Stromal cell of bone marrow (primary cell): ENCODE measurements around the gene SLC26A8.
"Not testable (repeated sequence)": the region's sequence is repeated elsewhere in the genome, so short reads cannot be mapped to it uniquely, and the experiment has no call there.

Experiments
- DNase-seq: peaks from one replicate; pipeline ENCODE4 v3.0.0-alpha.2; 2012; ENCODE audit warnings: low read depth

The SLC26A8 gene

DNA sequence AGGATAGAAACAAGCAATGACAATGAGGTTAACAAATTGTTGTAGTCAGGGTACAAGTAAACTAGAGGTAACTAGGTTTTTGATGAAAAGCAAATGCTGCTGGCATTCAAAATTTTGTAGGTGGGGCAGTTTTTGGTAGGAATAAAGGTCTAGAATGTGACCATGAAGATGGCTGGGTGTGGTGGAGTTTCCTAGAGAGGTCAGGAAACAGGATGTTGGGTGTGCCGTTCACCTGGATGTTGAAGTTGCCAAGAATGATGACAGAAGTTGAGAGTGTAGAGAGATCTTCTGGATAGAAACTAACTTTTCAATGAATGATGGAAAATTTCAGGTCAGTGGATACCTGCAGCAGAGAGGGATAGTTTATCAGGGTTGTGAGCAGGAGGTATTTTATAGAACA lies 25.9 kb upstream of the SLC26A8 start:
- no peak for DNase-seq

DNA sequence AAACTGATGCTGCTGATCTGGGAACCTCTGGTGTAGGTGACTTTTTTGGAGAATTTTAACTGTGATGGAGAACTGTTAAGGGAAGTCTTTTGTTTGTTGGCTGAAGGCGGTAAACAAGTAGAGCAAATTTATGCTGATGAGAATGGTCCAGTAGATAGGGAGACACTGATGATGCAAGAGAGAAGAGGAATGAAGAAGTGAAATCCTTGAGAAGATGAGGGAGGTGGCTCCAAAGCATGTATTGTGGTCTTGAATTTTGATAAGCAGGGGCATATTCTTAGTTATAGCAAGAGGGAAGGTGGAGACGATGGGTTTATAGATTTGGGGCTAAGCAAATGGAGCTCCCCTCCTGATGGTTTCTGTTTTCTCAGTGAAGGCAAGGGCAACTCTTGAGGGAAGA lies 25.1 kb upstream of the SLC26A8 start:
- DNase-seq, result no peak

DNA sequence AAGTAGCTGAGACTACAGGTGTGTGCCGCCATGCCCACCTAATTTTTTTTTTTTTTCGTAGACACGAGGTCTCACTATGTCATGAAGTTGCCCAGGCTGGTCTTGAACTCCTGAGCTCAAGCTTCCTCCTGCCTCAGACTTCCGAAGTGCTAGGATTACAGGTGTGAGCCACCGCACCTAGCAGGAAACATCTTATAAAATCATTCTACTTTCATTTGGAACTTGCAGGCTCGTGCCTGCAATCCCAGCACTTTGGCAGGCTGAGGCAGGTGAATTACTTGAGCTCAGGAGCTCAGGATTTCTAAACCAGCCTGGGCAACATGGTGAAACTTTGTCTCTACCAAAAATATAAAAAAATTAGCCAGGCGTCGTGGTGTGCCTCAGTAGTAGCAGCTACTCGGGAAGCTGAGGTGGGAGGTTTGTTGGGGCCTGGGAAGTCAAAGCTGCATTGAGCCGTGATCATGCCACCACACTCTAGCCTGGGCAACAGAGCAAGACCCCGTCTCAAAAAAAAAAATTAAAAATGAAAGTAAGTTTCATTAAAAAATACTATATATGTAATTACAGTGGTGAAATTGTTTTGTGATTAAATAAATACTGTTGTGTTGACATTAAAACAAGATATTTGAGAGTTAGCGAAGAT lies 18.3 kb upstream of the SLC26A8 start:
- no peak for DNase-seq

DNA sequence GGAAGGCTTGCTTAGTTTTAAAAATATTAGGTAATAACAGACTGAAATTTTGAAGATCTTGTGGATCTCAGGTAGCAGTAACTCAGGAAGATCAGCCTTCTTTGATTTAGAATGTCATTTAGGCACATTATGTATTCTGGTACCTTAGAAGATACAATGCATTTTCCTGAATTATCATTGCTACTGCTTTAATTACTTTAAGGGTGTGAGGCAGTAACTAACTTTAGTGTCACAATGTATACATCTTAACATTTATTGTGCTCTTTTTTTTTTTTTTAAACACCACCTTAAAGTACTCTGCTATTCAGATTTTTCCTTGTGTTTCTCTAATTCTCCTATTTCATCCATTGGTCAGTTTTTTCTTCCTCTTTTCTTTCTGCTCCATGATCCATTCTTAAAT lies 16.5 kb upstream of the SLC26A8 start:
- no peak for DNase-seq

DNA sequence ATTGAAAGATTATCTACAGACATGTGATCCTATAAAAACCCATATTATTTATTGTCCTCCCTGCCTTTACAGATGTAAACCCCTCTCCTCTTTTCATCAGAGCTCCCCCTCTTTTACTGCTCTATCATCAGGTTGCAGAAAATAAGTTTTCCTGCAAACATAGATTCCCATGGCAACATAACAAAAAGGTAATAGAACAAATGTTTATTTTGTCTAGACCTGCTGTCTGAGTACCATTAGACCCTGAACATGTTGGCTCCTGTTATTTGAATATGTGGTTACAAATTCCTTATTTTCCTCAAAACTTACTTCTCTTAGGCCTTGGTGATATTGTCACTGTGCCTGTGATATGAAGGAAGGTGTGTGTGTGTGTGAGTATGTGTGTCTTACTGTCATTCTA lies 14.7 kb upstream of the SLC26A8 start:
- no peak for DNase-seq

GRCh38 chr6:36038120-36038876 lies 13.9 kb upstream of the SLC26A8 start:
- no peak for DNase-seq

DNA sequence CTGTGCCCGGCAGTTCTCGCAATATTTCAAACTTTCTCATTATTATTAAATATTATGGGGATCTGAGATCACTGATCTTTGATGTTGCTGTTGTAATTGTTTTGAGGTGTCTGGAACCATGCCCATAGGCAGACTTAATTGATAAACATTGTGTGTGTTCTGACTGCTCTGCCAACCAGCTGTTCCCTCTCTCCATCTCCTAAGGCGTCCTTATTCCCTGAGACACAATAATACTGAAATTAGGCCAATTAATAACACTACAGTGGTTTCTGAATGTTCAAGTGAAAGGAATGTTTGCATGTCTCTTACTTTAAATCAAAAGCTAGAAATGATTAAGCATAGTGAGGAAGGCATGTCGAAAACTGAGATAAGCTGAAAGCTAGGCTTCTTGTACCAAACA lies 10.8 kb upstream of the SLC26A8 start:
- no peak for DNase-seq

DNA sequence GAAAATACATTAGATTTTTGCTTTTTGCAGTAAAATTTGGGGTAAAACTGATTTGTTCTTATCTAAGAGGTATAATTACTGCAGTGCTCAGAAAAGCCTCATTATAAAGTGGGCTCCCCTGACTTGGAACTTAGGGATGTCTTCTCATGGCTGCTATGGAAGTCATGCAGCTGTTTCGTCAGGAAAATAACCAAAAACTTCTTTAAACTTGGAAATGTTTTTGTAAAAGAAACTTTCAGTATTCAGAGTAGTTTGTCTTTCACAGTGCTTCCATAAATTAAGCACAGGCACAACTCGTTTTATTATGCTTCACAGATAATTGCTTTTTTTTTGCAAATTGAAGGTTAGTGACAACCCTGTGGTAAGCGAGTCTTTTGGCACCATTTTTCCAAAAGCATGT lies 10.0 kb upstream of the SLC26A8 start:
- DNase-seq, result no peak

DNA sequence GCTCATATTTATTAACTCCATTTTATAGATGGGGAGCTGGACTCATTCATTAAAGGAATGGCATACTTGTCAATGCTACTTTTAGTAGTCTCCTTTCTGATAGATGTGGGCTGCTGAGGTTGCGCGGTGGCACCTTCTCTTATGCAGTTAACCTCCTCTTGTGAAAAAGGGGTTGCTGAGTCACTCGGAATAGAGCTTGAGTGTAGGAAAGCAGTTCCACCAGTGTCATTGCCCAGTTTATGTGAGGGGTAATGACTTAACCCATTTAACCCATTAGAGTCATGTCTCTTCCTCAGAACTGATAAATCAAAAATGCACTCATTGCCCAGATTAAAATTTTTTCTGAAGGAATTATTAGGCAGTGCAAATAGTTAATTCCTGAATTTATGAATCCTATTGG lies 9.5 kb upstream of the SLC26A8 start:
- no peak for DNase-seq

GRCh38 chr6:36033144-36033543 lies 8.7 kb upstream of the SLC26A8 start:
- DNase-seq, result not testable (repeated sequence)

DNA sequence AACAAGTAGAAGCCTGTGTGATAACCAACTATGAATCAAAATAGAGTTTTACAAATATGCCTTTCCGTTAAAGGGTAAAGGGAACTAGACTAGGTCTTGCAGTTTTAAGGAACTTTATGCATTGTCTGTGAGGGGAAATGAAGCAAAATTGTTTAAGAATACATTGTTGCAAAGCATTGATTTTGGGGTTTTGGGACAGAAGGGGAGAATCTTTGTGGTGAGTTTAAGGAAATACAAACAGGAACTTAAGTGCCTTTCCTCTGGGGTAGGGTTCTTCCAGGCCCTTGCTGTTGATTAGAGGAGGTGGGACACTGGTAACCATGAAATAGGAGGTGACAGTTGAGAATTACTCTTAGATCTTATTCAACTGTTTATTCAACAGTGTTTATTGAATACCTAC lies 7.8 kb upstream of the SLC26A8 start:
- no peak for DNase-seq

DNA sequence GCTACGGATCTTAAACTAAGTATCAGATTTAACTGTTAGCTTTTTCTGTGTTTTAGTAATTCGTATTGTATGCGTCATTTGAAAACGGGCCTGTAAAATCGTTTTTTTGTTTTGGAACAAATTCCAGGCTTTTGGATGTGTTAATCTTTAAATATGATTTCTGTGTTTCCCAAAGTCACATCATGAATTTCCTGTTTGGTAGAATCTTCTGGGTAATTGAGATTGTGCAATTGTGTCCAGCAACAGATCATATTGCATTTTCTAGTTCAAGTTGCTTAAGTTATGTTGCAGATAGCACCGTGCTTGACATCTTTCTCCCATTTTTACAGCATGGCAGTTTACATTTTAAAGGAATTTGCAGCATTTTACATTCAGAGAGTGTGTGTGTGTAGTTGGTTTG lies 5.0 kb upstream of the SLC26A8 start:
- peak; percentile 55 for DNase-seq

GRCh38 chr6:36028877-36029324 lies 4.5 kb upstream of the SLC26A8 start:
- DNase-seq, result peak; percentile 67

- no peak for DNase-seq
Observed at GRCh38 chr6:36028088-36028876, 3.8 kb upstream of the SLC26A8 start.

DNA sequence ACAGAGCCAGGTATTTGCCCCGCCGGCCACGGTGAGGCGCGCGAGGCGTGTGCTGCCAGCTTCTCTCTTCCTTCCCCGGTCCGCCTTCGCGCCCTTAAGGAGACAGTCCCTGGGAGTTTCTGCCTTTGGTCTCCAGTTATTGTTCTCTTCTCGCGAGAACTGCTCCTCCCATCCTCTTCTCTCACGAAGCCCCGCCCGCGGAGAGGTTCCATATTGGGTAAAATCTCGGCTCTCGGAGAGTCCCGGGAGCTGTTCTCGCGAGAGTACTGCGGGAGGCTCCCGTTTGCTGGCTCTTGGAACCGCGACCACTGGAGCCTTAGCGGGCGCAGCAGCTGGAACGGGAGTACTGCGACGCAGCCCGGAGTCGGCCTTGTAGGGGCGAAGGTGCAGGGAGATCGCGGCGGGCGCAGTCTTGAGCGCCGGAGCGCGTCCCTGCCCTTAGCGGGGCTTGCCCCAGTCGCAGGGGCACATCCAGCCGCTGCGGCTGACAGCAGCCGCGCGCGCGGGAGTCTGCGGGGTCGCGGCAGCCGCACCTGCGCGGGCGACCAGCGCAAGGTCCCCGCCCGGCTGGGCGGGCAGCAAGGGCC lies 3.2 kb upstream of the SLC26A8 start, which contains the start of gene MAPK14:
Gene MAPK14 (plus strand): TSS at position 308 of the 587 bp plus-strand sequence. CDS start 350 bp downstream, outside the sequence.
- DNase-seq, result peak; percentile 100

- DNase-seq, result no peak
Observed at GRCh38 chr6:36025932-36026327, 1.5 kb upstream of the SLC26A8 start.

- DNase-seq, result no peak
Observed at GRCh38 chr6:36025260-36025931, 955 bp upstream of the SLC26A8 start.

- DNase-seq, result no peak
Observed at GRCh38 chr6:36020154-36020553, 4.3 kb downstream of the SLC26A8 start.

DNA sequence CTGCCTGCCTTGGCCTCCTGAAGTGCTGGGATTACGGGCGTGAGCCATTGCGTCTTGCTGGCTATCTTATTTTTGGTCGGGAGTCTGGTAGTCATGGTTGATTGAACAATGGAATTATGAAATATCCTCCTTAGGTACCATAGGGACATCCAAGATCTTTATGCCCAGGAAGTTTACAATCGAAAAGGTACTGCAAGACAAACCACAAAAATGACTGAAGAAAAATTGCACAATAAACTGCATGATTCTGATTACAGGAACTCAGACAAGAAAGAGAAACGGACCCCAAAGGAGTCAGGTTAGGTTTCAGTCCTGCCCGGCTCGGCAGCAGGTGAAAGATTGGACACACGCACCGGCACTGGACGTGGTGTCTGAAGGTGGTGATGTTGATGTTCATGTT lies 5.3 kb downstream of the SLC26A8 start:
- no peak for DNase-seq

DNA sequence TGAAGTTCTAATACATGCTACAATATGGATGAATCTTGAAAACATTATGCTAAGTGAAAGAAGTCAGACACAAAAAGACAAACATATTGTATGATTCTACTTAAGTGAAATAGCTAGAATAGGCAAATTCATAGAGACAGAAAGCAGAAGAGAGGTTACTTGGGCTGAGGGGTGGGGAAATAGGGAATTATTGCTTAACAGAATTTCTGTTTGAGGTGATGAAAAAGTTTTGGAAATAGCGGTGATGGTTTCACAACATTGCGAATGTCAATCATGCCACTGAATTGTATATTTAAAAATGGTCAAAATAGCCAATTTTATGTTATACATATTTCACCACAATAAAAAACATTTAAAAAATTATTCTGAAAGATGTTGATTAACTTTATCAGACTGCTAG lies 6.1 kb downstream of the SLC26A8 start:
- no peak for DNase-seq

DNA sequence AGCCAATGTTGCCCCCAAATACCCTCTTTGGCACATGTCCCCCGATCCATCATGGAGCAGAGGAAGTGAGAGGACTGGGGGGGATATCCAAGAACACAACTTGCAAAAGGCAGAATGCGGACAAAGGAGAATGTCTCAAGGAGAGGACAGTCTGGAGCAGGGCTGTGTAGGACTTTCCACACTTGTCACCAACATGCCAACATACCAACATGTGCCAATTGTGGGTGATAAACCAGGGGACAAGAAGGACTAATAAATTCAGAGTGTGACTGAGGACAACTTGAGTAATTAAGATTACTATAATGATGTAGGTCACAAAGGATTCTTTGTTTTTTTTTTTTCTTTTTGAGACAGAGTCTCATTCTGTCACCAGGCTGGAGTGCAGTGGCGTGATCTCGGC lies 8.8 kb downstream of the SLC26A8 start:
- DNase-seq, result no peak

DNA sequence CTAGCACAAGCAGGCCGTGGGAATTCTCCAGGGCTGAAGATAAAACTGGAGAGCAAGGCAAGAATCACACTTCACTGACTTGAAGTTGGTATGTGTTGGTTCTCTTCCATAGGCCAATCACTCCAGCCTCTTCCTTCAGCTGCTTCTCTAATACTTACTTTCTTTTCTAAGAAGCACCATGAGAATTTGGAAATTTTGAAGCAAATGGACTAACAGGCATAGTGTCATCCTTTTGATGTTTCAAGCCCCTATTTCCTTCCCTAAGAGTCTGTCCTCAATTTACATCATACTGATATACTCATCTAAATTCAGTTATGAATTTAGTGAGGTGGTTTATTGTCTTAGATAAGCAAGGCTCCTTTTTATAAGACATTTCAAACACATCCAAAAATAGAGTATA lies 24.0 kb downstream of the SLC26A8 start:
- DNase-seq, result no peak
